NCI-H2081 treated with DMSO at 0.1 percent for 48 hours (cell line): ENCODE measurements around the gene SERPINA1.
"Not testable (repeated sequence)": the region's sequence is repeated elsewhere in the genome, so short reads cannot be mapped to it uniquely, and the experiment has no call there.

Experiments used
- DNase-seq: peaks from one replicate; lab custom pipeline; 2025; lab: John Stamatoyannopoulos, UW

Gene SERPINA1

DNA sequence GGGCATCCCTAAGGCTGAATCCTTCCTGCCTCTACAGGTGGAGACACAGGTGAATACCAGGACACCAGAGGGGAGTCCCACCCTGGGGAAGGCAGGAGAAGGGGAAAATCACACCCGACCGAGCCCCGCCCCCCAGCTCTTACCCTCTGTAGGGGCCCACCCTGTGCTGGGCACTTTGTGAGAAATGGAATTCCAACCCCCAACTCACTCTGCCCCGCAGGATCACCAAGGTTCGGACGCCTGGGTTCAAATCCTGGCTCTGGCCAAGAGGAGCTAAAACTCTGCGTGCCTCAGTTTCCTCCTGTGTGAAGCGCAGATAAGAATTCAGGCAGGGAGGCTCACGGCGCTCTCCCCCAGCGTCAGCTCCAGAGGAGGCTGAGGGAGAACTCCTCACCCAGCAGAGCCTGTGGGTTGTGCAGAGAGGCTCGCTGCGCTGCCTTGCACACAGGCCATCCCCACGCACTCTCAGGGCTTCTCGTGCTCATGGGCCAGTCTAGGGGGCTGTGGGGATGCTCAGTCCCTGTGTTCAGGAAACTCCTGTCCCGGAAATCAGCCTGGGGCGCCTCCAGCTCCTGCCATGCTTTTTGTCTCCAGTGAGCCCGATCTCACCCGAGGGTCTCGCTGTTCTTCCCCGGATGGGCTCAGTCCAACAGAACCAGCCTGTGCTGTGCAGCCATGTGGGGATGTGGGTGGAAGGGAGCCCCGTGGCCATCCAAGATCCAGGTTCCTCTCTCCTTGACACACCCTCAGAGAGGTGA, 18.5 kb downstream of the SERPINA1 start:
- DNase-seq: not testable (repeated sequence)

DNA sequence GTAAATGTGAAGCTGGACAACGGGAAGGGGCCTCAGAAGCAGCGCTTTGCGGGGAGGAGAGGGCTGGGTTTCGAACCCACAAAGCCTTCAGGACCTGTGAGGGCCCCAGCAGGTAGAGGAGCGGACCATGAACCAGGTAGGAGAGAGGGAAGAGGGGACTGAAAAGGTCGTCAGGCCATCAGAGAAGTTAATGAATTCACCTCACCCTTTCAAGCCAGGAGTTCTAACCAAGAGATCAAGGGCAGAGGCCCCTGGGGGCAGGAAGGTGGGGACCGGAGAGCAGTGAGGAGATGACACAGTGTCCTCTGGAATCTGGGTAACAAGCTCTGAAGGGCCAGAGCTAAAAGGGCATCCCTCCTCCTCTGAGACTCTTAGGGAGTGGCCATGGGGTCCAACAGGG, 19.4 kb downstream of the SERPINA1 start:
- DNase-seq: no peak

DNA sequence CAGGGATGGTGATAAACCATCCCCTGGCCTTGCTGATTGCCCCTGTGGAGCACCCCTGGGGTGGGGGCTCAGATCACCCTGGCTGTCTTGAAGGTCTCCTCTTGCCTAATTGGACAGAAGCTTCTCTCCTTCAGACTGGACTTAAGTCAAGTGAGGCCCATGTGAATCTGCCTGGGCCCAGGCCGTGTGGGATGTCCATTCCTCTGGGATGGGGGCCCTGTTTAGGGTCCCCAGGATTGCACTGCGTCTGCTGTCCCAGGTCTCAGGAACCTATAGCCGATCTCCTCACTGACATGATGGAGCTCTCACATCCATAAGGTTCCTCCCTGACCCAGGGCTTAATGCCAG, 20.2 kb downstream of the SERPINA1 start:
- DNase-seq: no peak

DNA sequence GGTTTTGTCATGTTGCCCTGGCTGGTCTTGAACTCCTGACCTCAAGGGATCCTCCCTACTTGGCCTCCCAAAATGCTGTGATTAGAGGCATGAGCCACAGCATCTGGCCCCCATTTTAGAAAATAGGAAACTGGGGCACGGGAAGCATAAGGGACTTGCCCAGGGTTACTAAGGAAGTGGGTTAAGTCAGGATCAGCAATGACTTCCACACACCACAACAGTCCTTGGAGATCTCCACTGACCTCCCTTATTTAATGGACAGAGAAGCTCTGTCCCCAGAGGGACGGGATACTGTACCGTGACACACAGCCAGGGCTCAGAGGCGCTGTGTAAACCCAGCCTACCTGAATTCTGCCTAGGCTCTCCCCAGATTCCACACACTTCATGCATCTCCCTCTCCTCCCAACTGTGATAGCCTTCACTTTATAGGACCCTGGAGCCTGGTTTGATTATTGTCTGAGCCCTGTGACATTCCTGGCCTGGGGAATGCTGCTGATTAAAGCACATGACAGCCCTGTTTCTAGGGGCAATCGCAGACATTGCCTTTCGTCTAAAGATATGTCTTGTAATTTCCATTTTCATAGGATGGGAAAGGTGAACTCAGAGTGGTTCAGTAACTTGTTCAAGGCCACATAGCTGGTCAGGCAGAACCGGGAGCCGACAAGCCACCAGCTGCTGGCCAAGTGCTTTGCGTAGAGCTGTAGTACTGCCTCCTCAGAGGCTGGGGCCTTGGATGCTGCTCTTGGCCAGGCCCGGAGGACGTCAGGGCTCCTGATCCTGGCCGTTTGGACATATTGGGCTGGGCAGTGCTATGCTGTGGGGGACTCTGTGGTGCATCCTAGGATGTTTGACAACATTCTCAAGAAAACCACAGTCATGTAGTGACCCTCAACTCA, 20.8 kb downstream of the SERPINA1 start:
- DNase-seq: no peak

DNA sequence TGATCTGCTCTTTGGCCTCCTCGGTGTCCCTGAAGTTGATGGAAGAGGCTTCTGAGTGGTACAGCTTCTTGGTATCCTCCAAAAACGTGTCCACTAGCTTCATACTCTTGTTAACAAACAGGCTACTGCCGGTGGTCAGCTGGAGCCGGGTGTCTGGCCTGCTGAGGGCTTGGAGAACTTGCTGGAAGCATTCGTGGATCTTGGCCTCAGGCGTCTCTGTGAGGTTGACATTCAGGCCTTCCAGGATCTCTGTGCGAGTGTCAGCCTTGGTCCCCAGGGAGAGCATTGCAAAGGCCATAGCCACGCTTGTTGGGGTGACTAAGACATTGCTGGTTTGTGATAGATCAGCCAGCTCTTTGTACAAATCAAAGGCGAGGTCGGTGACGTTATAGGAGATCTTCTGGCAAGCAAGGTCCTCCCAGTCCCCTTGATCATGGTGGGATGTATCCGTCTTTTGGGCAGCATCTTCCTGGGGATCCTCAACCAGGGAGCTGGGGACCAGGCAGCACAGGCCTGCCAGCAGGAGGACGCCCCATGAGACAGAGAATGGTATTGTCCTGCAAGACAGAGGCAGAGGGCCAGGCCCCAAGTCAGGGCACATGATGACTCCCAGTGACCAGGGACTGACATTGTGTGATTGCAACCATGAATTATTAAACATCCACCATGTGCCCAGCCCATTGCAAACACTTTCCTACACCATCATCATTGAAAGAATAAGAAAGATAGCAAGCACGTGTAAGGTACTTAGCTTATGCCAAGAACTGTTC, 22.1 kb downstream of the SERPINA1 start, which contains the start of gene SERPINA2:
Gene SERPINA2 (minus strand): TSS at position 553 of the 770 bp plus-strand sequence.
- no peak for DNase-seq

DNA sequence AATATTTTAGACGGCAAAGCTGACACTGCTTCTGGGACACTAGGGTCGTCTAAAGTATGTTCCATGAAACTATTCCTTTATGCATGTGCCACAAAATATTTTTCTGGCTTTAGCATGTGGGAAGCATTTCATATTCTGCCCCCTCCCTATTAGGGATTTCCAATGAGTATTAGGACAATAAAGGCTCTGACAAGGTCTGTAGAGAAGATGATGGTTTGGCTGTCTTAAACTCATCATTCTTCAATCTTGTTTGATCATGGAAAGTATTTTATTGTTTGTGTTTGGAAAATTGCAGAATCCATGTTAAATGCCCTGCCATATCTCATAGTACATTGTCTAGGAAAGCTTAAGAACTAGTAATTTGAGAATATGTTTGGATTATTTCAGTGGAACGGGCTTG, 22.8 kb downstream of the SERPINA1 start:
- DNase-seq: no peak

DNA sequence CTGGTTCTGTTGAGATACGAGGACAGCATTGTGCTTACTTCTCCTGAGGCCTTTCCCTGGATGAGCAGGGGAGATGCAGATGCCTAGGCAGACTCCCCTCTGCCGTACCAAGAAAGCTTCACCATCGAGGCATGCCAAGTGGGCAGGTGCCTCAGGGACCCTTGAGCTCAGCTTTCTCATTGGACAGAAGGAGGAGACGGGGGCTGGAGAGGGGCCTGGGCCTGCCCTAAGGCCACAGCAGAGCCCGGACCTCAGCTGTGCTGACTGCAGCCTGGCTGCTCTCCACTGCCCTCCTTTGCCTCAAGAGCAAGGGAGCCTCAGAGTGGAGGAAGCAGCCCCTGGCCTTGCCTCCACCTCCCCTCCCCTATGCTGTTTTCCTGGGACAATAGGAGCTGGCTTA, 23.4 kb downstream of the SERPINA1 start:
- no peak for DNase-seq

DNA sequence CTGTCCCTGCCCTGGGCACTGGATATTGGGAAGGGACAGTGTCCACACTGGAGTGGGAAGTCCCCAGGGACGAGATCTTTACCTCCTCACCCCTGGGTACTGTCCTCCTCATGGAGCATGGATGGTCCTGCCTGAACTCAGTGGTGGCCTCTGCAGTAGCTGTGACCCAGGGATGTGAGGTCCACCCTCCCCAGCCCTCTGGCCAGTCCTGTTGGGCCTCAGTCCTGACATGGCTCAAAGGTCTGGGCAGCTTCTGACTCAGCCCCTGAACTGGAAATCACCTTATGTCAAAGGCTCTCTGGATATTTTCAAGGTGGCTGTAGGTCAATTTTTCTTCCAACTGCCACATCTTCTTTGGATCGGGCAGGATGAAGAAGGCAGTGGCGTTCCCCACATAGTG, 24.4 kb downstream of the SERPINA1 start:
- DNase-seq: no peak

DNA sequence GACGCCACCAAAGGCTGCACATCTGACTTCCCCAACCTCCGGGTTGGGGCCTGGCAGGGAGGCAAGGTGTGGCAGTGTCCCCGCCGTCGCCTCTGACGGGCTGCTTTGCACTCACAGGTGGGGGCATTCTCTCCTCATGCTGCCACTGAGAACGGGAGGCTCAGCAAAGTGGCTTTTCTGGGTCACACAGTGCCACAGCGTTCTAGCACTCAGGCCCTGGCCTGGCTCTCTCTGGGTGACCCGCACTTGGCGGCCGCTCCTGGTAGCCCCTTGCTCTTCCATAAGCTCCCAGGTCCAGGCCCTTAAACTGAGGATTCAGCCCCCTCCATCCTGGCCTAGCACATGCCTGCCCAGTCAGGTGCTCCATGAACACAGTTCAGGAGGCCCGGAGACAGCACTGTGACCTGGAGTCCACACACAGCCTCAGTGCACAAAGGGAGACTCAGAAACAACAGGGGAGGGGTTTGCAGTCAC, 25.2 kb downstream of the SERPINA1 start:
- no peak for DNase-seq

DNA sequence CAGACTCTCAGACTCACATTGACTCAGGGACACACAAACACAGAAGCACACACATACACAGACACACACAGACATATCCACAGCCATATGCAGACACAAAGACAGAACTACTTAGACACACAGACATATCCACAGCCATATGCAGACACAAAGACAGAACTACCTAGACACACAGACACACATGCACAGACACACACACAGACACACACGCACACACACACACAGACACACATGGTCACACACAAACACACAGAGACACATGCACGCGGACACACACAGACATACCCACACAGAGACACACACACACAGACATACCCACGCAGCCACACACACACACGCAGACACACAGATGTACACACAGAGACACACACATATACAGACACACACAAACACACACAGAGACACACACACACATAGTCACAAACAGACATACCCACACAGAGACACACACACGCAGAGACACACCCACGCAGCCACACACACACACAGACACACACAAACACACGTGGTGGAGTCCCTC, 25.7 kb downstream of the SERPINA1 start:
- no peak for DNase-seq

DNA sequence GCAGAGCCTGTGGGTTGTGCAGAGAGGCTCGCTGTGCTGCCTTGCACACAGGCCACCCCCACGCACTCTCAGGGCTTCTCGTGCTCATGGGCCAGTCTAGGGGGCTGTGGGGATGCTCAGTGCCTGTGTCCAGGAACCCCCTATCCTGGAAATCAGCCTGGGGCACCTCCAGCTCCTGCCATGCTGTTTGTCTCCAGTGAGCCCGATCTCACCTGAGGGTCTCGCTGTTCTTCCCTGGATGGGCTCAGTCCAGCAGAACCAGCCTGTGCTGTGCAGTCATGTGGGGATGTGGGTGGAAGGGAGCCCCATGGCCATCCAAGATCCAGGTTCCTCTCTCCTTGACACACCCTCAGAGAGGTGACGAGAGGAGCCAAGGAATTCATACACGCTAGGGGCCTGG, 26.7 kb downstream of the SERPINA1 start:
- DNase-seq: no peak

DNA sequence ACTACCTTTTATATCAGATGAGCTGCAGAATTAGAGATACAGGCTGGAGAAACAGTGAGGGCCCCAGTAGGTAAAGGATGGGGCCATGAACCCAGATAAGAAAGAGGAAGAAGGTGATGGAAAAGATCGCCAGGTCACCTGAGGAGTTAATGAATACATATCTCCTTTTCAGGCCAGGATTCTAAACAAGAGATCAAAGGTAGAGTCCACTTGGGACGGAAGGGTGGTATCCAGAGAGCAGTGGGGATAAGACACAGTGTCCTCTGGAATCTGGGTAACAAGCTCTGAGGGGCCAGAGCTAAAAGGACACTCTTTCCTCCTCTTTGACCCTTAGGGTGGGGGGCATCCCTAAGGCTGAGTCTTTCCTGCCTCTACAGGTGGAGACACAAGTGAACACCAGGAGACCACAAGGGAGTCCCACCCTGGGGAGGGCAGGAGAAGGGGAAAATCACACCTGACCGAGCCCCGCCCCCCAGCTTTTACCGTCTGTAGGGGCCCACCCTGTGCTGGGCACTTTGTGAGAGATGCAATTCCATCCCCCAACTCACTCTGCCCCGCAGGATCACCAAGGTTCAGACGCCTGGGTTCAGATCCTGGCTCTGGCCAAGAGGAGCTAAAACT, 27.3 kb downstream of the SERPINA1 start:
- no peak for DNase-seq

DNA sequence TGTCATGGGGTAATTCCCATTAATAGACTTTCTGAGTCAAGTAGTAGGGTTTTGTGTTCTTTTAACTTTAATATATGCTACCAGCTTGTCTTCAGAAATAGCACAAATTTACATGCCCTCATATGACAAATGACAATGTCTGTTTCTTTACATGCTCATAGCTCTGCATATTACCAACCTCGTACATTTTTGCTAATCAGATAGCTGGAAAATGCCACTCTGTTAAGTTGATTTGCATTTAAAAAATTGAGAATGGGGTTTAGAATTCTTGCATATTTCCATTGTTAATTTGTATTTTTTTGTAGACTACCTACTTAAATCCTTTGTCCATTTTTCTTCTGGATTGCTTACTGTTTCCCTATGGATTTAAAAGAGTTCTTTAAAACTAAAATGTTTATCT, 31.2 kb downstream of the SERPINA1 start:
- no peak for DNase-seq

DNA sequence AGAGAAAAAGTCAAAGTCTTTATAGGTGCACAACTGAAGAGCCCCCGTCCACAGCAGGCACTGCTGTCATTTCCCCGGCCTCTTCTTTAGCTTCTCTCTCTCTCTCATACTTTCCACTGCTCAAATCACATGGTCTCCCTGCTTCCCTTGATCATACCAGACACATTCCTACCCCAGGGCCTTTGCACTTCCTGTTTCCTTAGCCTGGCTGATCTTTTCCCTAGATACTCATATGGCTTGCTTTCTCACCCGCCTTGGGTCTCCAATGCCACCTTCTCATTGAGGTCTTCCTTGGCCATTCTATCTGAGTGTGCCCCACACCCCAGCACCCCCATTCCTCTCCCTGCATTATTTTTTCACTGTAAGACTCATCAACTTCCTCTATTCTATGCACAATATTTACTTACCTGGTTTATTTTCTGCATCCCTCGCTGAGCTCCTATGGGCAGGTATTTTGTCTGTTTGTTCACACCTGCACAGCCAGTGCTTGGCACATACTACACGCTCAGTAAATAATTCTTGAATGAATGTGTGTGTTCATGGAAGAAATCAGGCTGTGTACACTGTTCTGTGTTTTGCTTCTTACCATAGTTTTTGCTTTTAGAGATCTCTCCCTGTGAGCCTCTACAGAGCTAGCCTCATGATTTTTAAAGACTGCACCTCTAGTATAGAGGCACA, 31.9 kb downstream of the SERPINA1 start:
- DNase-seq: no peak

DNA sequence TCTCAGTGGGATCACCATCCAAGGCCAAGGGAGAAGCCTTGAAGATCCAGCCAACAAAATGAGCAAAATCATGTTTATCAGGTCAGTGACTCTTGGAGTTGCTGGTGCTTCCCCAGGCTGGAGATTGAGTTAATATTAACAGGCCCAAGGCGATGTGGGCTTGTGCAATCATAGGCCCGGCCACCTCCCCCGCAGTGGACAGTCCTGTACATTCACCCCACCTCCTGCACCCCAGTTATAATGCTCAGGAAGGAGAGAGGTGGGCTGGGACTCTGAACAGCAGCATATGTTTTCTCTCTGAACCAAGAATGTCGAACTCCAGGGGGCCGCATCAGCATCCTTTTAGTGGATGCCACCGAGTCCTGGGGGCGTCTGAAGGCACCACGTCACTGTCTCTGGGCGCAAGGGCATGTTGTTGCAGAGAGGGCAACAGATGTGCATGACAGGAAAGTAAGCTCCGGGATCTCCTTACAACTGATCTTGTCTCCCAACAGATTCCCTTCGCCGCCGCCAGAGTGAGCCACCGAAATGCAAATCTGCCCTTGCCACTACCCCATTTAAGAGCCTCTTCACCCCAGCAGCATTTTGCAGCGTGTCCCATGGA, 33.1 kb downstream of the SERPINA1 start:
- no peak for DNase-seq

DNA sequence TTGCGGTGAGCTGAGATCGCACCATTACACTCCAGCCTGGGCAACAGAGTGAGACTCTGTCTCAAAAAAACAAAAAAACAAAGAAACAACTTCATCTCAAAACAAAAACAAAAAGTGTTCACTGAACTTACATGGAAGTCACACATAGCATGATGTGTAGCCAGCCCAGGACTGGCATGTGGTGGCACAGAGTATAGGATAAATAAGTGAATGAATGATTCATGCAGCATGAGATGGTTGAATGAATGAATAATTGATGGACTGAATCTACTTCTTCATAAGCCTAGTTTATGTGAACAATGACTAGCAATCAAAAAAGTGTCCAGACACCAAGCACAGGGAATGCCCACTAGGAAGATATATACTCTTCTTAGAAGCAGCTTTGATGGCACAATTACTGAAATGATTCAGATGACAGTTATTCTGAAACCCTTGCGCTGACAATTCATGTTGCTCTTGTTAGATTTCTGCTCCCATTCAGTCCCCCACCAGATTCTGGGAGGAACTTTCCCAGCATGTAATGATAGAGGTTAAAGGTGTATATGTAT, 33.7 kb downstream of the SERPINA1 start:
- DNase-seq: no peak

DNA sequence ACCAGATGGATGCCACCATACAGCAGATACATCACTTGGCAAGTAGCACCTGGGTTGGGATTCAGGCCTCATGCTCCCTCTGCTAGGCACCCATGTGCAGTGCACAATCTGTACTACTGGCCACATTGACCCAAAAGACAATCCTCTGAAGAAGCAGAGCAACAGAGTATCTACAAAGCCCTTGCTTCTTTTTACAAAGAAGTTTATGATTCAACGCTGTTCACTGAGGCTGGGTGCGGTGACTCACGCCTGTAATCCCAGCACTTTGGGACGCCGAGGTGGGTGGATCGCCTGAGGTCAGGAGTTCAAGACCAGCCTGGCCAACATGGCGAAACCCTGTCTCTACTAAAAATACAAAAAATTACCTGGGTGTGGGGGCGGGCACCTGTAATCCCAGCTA, 34.2 kb downstream of the SERPINA1 start:
- not testable (repeated sequence) for DNase-seq

DNA sequence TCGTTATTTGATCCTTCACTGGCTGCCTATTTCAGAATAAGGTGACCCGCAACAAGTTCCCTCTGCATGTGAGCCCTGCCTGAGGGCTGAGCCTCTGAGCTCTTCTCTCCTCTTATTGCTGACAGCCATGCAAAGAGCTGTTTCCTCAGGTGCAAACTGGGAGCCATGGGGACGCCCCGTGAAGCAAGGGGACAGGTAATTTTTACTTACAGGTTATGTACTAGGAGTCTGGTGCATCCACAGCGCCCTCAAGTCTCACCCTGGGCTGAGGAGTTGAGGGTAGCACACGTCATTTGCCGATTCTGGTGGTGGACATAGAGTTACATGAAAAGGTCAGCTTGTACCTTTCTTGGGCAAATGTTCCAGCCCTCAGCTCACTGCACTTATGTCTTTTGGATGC, 39.1 kb downstream of the SERPINA1 start:
- DNase-seq: no peak

DNA sequence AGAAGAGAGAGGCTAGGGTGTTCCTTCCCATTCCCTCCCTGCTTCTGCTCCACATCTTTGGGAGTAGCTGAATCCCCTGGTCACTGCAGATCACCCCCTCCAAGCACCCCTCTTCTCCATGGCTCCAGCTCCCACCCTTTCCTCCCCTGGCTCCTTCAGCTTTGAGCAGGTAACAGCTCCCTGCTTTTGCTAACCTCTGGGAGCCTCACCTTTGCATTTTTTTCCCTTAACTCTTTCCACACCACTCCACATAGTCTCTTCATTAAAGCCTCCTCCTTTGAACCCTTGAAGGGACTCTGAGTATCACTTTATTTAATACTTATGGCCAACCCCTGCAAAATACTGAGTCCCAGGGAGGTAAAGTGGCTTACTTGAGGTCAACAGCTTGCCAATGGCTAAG, 39.6 kb downstream of the SERPINA1 start:
- DNase-seq: no peak

DNA sequence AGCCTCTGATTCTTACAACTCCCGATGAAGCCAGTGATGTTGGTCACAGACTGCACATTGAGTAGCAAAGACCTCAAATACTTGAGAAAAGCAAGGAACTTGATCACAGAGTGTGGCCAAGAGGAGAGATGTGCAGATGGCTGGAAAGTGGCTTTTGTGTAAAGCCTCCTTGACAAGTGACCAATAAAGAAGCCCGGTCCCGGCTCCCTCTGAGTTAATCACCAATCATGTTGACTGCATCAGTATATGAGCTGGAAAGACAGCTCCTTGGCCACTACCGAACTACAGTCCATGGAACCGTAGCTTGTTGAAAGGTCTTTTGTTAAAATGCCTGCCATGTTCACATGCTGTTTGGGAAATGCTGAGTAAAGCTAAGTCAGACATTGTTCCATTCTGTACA, 41.6 kb downstream of the SERPINA1 start:
- DNase-seq: no peak
